IPS-NIHi7 (cell line): ENCODE measurements around the gene FARP2.

ENCODE experiments used
- DNase-seq: peaks from one replicate; pipeline ENCODE4 v3.0.0; 2012; ENCODE audit warnings: mixed read lengths; ENCODE audit errors: extremely low spot score

The FARP2 gene

GRCh38 chr2:241325257-241325656 lies 30.8 kb upstream of the FARP2 start:
- DNase-seq = no peak

- no peak for DNase-seq
Measured at GRCh38 chr2:241329669-241330615, 26.1 kb upstream of the FARP2 start.

- no peak for DNase-seq
Measured at GRCh38 chr2:241330616-241330981, 25.5 kb upstream of the FARP2 start.

GRCh38 chr2:241334813-241335212 lies 21.3 kb upstream of the FARP2 start:
- DNase-seq = no peak

- no peak for DNase-seq
Measured at GRCh38 chr2:241339839-241340630, 16.1 kb upstream of the FARP2 start.

- DNase-seq = no peak
Measured at GRCh38 chr2:241340631-241341163, 15.4 kb upstream of the FARP2 start.

GRCh38 chr2:241344925-241345651 lies 11.0 kb upstream of the FARP2 start:
- no peak for DNase-seq

GRCh38 chr2:241349941-241350340 lies 6.1 kb upstream of the FARP2 start:
- no peak for DNase-seq

- no peak for DNase-seq
Measured at GRCh38 chr2:241350530-241350877, 5.6 kb upstream of the FARP2 start.

GRCh38 chr2:241350878-241351639 lies 5.0 kb upstream of the FARP2 start:
- no peak for DNase-seq

GRCh38 chr2:241351640-241352031 lies 4.4 kb upstream of the FARP2 start:
- DNase-seq = no peak

GRCh38 chr2:241352227-241352626 lies 3.9 kb upstream of the FARP2 start:
- no peak for DNase-seq

- peak; percentile 76 for DNase-seq
Measured at GRCh38 chr2:241354668-241355658, 1.1 kb upstream of the FARP2 start.

- DNase-seq = no peak
Measured at GRCh38 chr2:241356871-241357260, 781 bp downstream of the FARP2 start.

GRCh38 chr2:241357531-241357930 lies 1.4 kb downstream of the FARP2 start:
- no peak for DNase-seq

GRCh38 chr2:241358470-241358869 lies 2.4 kb downstream of the FARP2 start:
- no peak for DNase-seq

- DNase-seq = no peak
Measured at GRCh38 chr2:241359481-241360045, 3.5 kb downstream of the FARP2 start.

- no peak for DNase-seq
Measured at GRCh38 chr2:241363426-241363825, 7.3 kb downstream of the FARP2 start.

- no peak for DNase-seq
Measured at GRCh38 chr2:241364781-241365180, 8.7 kb downstream of the FARP2 start.

GRCh38 chr2:241366678-241367077 lies 10.6 kb downstream of the FARP2 start:
- no peak for DNase-seq
